SU-DHL-6 (cell line): ENCODE measurements around the gene TNFSF11.

Experiments used
- H2AFZ ChIP-seq: fragments of 200-600 bp; sonication (generic); 2 replicates; pipeline ENCODE4 v1.6.1; 2014; ENCODE audit warnings: low read depth, mild to moderate bottlenecking, moderate library complexity, mixed read lengths, antibody characterized with exemption, low read length; ENCODE audit not compliant: severe bottlenecking
- H3F3A ChIP-seq: fragments of 200-600 bp; shearing (Covaris generic); 2 replicates; pipeline ENCODE4 v1.6.0; 2016; ENCODE audit warnings: antibody characterized with exemption, mild to moderate bottlenecking; ENCODE audit not compliant: insufficient read depth
- H3K27ac ChIP-seq: fragments of 200-600 bp; sonication (generic); 2 replicates; pipeline ENCODE4 v1.5.1; 2016; ENCODE audit warnings: low read depth, mild to moderate bottlenecking, low read length, moderate library complexity, mixed read lengths
- H3K27me3 ChIP-seq: fragments of 200-600 bp; sonication (generic), shearing (Covaris generic); 2 replicates; pipeline ENCODE4 v1.6.0; 2014; ENCODE audit warnings: mild to moderate bottlenecking, low read length
- H3K36me3 ChIP-seq: fragments of 200-600 bp; sonication (generic); 2 replicates; pipeline ENCODE4 v1.6.1; 2014; ENCODE audit warnings: mild to moderate bottlenecking, low read length, mixed read lengths
- H3K4me2 ChIP-seq: fragments of 300-600, 200-600 bp; shearing (Covaris generic), sonication (generic); 2 replicates; pipeline ENCODE4 v1.6.0; 2014; ENCODE audit warnings: low read length, low read depth, mild to moderate bottlenecking; ENCODE audit not compliant: poor library complexity, severe bottlenecking
- H3K4me3 ChIP-seq: fragments of 200-600 bp; sonication (generic); 2 replicates; pipeline ENCODE4 v1.5.1; 2014; ENCODE audit warnings: antibody characterized with exemption, low read length, mild to moderate bottlenecking, mixed read lengths; ENCODE audit not compliant: insufficient read depth, poor library complexity, severe bottlenecking
- H3K79me2 ChIP-seq: fragments of 200-600 bp; sonication (generic); 2 replicates; pipeline ENCODE4 v1.6.1; 2014; ENCODE audit warnings: mild to moderate bottlenecking, low read length, moderate library complexity; ENCODE audit not compliant: insufficient read depth
- H3K9ac ChIP-seq: fragments of 200-600 bp; sonication (generic); 2 replicates; pipeline ENCODE4 v1.7.0; 2014; ENCODE audit warnings: mild to moderate bottlenecking, low read length
- H3K9me2 ChIP-seq: fragments of 200-600 bp; sonication (generic); replicated peaks from 2 replicates; pipeline ENCODE4 v1.6.1; 2014; ENCODE audit warnings: low read length; ENCODE audit not compliant: insufficient read depth
- H3K9me3 ChIP-seq: fragments of 200-600 bp; sonication (generic); 2 replicates; pipeline ENCODE4 v1.6.1; 2014; ENCODE audit warnings: low read length, mixed read lengths; ENCODE audit not compliant: insufficient read depth
- H4K20me1 ChIP-seq: fragments of 200-600 bp; sonication (generic); 2 replicates; pipeline ENCODE4 v1.6.1; 2014; ENCODE audit warnings: low read depth, mild to moderate bottlenecking, antibody characterized with exemption, low read length, moderate library complexity, mixed read lengths
- EZH2phosphoT487 ChIP-seq: fragments of 200-600 bp; sonication (generic), shearing (Covaris generic); conservative IDR thresholded peaks from 2 replicates; pipeline ENCODE4 v1.6.1; 2018; ENCODE audit warnings: mild to moderate bottlenecking, antibody characterized with exemption, low read length, moderate library complexity, mixed read lengths
- TF ChIP-seq, protein P1 (sequence below): fragments of 200-600 bp; sonication (generic); IDR thresholded peaks from one replicate; pipeline ENCODE4 v1.5.1; 2017; ENCODE audit warnings: antibody characterized with exemption, mild to moderate bottlenecking, low read length, moderate library complexity; ENCODE audit not compliant: insufficient read depth, poor library complexity, severe bottlenecking

The TNFSF11 gene

GRCh38 chr13:42597505-42597904 lies 23.6 kb downstream of the TNFSF11 start:
- Histone ChIP-seq H3K9me2 (no peaks in the 10 kb centered on the region), H3K9me3 (no peaks in the 10 kb centered on the region), H4K20me1 (no peaks in the 10 kb centered on the region), H3F3A (no peaks in the 10 kb centered on the region), H3K79me2 (no peaks in the 10 kb centered on the region), H3K36me3 (no peaks in the 10 kb centered on the region), H3K27me3 (no peaks in the 10 kb centered on the region), H2AFZ (no peak overlapping the region), H3K4me2 (no peak overlapping the region), H3K4me3 (no peak overlapping the region), H3K27ac (no peak overlapping the region), H3K9ac (no peak overlapping the region)
- TF ChIP-seq, protein P1, sequence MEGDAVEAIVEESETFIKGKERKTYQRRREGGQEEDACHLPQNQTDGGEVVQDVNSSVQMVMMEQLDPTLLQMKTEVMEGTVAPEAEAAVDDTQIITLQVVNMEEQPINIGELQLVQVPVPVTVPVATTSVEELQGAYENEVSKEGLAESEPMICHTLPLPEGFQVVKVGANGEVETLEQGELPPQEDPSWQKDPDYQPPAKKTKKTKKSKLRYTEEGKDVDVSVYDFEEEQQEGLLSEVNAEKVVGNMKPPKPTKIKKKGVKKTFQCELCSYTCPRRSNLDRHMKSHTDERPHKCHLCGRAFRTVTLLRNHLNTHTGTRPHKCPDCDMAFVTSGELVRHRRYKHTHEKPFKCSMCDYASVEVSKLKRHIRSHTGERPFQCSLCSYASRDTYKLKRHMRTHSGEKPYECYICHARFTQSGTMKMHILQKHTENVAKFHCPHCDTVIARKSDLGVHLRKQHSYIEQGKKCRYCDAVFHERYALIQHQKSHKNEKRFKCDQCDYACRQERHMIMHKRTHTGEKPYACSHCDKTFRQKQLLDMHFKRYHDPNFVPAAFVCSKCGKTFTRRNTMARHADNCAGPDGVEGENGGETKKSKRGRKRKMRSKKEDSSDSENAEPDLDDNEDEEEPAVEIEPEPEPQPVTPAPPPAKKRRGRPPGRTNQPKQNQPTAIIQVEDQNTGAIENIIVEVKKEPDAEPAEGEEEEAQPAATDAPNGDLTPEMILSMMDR = no peak
- no peak for TF ChIP-seq EZH2phosphoT487

DNA sequence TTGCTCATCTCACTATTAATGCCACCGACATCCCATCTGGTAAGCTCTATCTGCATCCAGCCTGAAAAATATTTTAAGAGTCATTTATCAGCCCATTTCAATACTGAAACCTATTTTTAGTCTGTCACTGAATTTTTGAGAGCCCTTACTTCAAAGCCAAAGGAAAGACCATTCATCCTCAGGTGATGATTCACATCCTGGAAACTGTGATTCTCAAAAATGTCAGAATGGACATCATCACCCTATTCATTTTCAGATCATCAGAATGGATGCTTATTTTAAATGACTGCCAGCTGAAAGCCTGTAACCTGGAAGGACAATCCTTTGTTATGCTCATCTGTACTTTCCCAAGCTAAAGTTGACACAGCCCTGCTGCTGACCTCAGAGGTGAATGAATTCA lies 27.0 kb downstream of the TNFSF11 start:
- H3K4me2 ChIP-seq = no peak overlapping the region
- no peaks in the 10 kb centered on the region for H3F3A ChIP-seq
- H4K20me1 ChIP-seq = no peaks in the 10 kb centered on the region
- H3K27ac ChIP-seq = no peak overlapping the region
- H2AFZ ChIP-seq = no peak overlapping the region
- no peaks in the 10 kb centered on the region for H3K27me3 ChIP-seq
- no peaks in the 10 kb centered on the region for H3K79me2 ChIP-seq
- no peak overlapping the region for H3K4me3 ChIP-seq
- no peak overlapping the region for H3K9ac ChIP-seq
- no peaks in the 10 kb centered on the region for H3K36me3 ChIP-seq
- no peaks in the 10 kb centered on the region for H3K9me3 ChIP-seq
- H3K9me2 ChIP-seq = no peaks in the 10 kb centered on the region
- TF ChIP-seq, protein P1 = no peak
- no peak for TF ChIP-seq EZH2phosphoT487

- Histone ChIP-seq H3K9me3 (no peaks in the 10 kb centered on the region), H3K4me2 (no peak overlapping the region), H3K4me3 (no peak overlapping the region), H3K9ac (no peak overlapping the region), H3K79me2 (no peaks in the 10 kb centered on the region), H3K36me3 (no peaks in the 10 kb centered on the region), H3F3A (no peaks in the 10 kb centered on the region), H3K27me3 (no peaks in the 10 kb centered on the region), H4K20me1 (no peaks in the 10 kb centered on the region), H3K27ac (no peak overlapping the region), H2AFZ (no peak overlapping the region), H3K9me2 (no peaks in the 10 kb centered on the region)
- TF ChIP-seq, protein P1 = no peak
- no peak for TF ChIP-seq EZH2phosphoT487
Measured at GRCh38 chr13:42602906-42603305, 29.0 kb downstream of the TNFSF11 start.
